HEK293 (cell line): ENCODE data around the gene TSPYL2.

Experiments used
- CTCF ChIP-seq: fragments of 450-650 bp; formaldehyde crosslinking; IDR thresholded peaks from 2 replicates; pipeline ENCODE4 v1.5.1; 2016; ENCODE audit warnings: missing biosample characterization, missing genetic modification characterization
- HOXD13 ChIP-seq: sonication (generic); formaldehyde crosslinking; IDR thresholded peaks from 2 replicates; pipeline ENCODE4 v1.8.0; 2022; ENCODE audit warnings: missing genetic modification reagents, borderline replicate concordance
- KLF8 ChIP-seq: fragments of 450-650 bp; formaldehyde crosslinking; IDR thresholded peaks from 2 replicates; pipeline ENCODE4 v1.5.1; 2016; ENCODE audit warnings: missing biosample characterization, missing genetic modification characterization
- PBX3 ChIP-seq: sonication (generic); formaldehyde crosslinking; IDR thresholded peaks from 2 replicates; pipeline ENCODE4 v1.8.1; 2022; ENCODE audit warnings: mild to moderate bottlenecking, moderate library complexity, missing genetic modification reagents
- PRDM1 ChIP-seq: fragments of 450-650 bp; formaldehyde crosslinking; IDR thresholded peaks from 2 replicates; pipeline ENCODE4; 2016; ENCODE audit warnings: missing biosample characterization, missing genetic modification characterization
- REPIN1 ChIP-seq: fragments of 450-650 bp; formaldehyde crosslinking; IDR thresholded peaks from 2 replicates; pipeline ENCODE4 v1.5.1; 2017; ENCODE audit warnings: missing biosample characterization, missing genetic modification characterization, low read depth
- SCRT1 ChIP-seq: fragments of 450-650 bp; formaldehyde crosslinking; IDR thresholded peaks from 2 replicates; pipeline ENCODE4 v1.5.1; 2016; ENCODE audit warnings: missing biosample characterization, missing genetic modification characterization, borderline replicate concordance
- ZBTB17 ChIP-seq: fragments of 450-650 bp; formaldehyde crosslinking; IDR thresholded peaks from 2 replicates; pipeline ENCODE4 v1.5.1; 2016; ENCODE audit warnings: missing biosample characterization, missing genetic modification characterization
- ZFHX2 ChIP-seq: fragments of 450-650 bp; formaldehyde crosslinking; conservative IDR thresholded peaks from 2 replicates; pipeline ENCODE4 v1.5.1; 2016; ENCODE audit warnings: missing biosample characterization, missing genetic modification characterization
- ZFP3 ChIP-seq: fragments of 450-650 bp; formaldehyde crosslinking; IDR thresholded peaks from 2 replicates; pipeline ENCODE4 v1.5.1; 2016; ENCODE audit warnings: low read depth, missing biosample characterization, missing genetic modification characterization
- ZNF10 ChIP-seq: fragments of 450-650 bp; formaldehyde crosslinking; IDR thresholded peaks from 2 replicates; pipeline ENCODE4 v1.5.1; 2017; ENCODE audit warnings: missing biosample characterization, missing genetic modification characterization
- ZNF16 ChIP-seq: fragments of 450-650 bp; formaldehyde crosslinking; IDR thresholded peaks from 2 replicates; pipeline ENCODE4 v1.5.1; 2016; ENCODE audit warnings: low read depth, missing biosample characterization, missing genetic modification characterization
- ZNF169 ChIP-seq: fragments of 450-650 bp; formaldehyde crosslinking; IDR thresholded peaks from 2 replicates; pipeline ENCODE4 v1.5.1; 2016; ENCODE audit warnings: missing biosample characterization, missing genetic modification characterization
- ZNF2 ChIP-seq: fragments of 450-650 bp; formaldehyde crosslinking; IDR thresholded peaks from 2 replicates; pipeline ENCODE4 v1.5.1; 2016; ENCODE audit warnings: missing biosample characterization, missing genetic modification characterization
- ZNF214 ChIP-seq: fragments of 450-650 bp; formaldehyde crosslinking; IDR thresholded peaks from 2 replicates; pipeline ENCODE4 v1.5.1; 2017; ENCODE audit warnings: missing biosample characterization, mild to moderate bottlenecking, missing genetic modification characterization, borderline replicate concordance
- ZNF350 ChIP-seq: fragments of 450-650 bp; formaldehyde crosslinking; IDR thresholded peaks from 2 replicates; pipeline ENCODE4 v1.5.0; 2017; ENCODE audit warnings: missing biosample characterization, mild to moderate bottlenecking, missing genetic modification characterization
- ZNF366 ChIP-seq: fragments of 450-650 bp; formaldehyde crosslinking; conservative IDR thresholded peaks from 2 replicates; pipeline ENCODE4 v1.5.1; 2016; ENCODE audit warnings: missing biosample characterization, missing genetic modification characterization
- ZNF391 ChIP-seq: fragments of 450-650 bp; formaldehyde crosslinking; IDR thresholded peaks from 2 replicates; pipeline ENCODE4 v1.5.1; 2016; ENCODE audit warnings: low read depth, missing biosample characterization, missing genetic modification characterization, borderline replicate concordance
- ZNF555 ChIP-seq: fragments of 450-650 bp; formaldehyde crosslinking; conservative IDR thresholded peaks from 2 replicates; pipeline ENCODE4 v1.5.1; 2017; ENCODE audit warnings: missing biosample characterization, mild to moderate bottlenecking, missing genetic modification characterization, inconsistent platforms
- ZNF571 ChIP-seq: fragments of 450-650 bp; formaldehyde crosslinking; IDR thresholded peaks from 2 replicates; pipeline ENCODE4 v1.5.0; 2017; ENCODE audit warnings: missing biosample characterization, missing genetic modification characterization
- ZNF585B ChIP-seq: fragments of 450-650 bp; formaldehyde crosslinking; IDR thresholded peaks from 2 replicates; pipeline ENCODE4 v1.5.1; 2016; ENCODE audit warnings: missing biosample characterization, missing genetic modification characterization
- ZNF596 ChIP-seq: fragments of 450-650 bp; IDR thresholded peaks from 2 replicates; pipeline ENCODE4 v1.5.0; 2018; ENCODE audit warnings: missing biosample characterization, mild to moderate bottlenecking, missing genetic modification characterization, moderate library complexity
- ZNF621 ChIP-seq: fragments of 450-650 bp; formaldehyde crosslinking; IDR thresholded peaks from 2 replicates; pipeline ENCODE4 v1.5.1; 2017; ENCODE audit warnings: missing biosample characterization, missing genetic modification characterization
- ZNF658 ChIP-seq: fragments of 450-650 bp; formaldehyde crosslinking; IDR thresholded peaks from 2 replicates; pipeline ENCODE4; 2016; ENCODE audit warnings: missing biosample characterization, missing genetic modification characterization
- ZNF701 ChIP-seq: fragments of 450-650 bp; formaldehyde crosslinking; IDR thresholded peaks from 2 replicates; pipeline ENCODE4 v1.5.1; 2016; ENCODE audit warnings: missing biosample characterization, missing genetic modification characterization
- ZNF707 ChIP-seq: fragments of 450-650 bp; formaldehyde crosslinking; IDR thresholded peaks from 2 replicates; pipeline ENCODE4 v1.5.1; 2016; ENCODE audit warnings: missing biosample characterization, missing genetic modification characterization
- ZNF76 ChIP-seq: fragments of 450-650 bp; formaldehyde crosslinking; IDR thresholded peaks from 2 replicates; pipeline ENCODE4; 2016; ENCODE audit warnings: low read depth, missing biosample characterization, missing genetic modification characterization, borderline replicate concordance
- ZNF777 ChIP-seq: fragments of 450-650 bp; formaldehyde crosslinking; IDR thresholded peaks from 2 replicates; pipeline ENCODE4 v1.5.1; 2017; ENCODE audit warnings: missing biosample characterization, missing genetic modification characterization, borderline replicate concordance
- ZNF785 ChIP-seq: fragments of 450-650 bp; formaldehyde crosslinking; IDR thresholded peaks from 2 replicates; pipeline ENCODE4 v1.5.1; 2016; ENCODE audit warnings: missing biosample characterization, missing genetic modification characterization
- ZNF843 ChIP-seq: fragments of 450-650 bp; formaldehyde crosslinking; IDR thresholded peaks from 2 replicates; pipeline ENCODE4 v1.5.1; 2016; ENCODE audit warnings: missing biosample characterization, missing genetic modification characterization
- ZSCAN16 ChIP-seq: fragments of 450-650 bp; formaldehyde crosslinking; IDR thresholded peaks from 2 replicates; pipeline ENCODE4 v1.5.1; 2016; ENCODE audit warnings: missing biosample characterization, missing genetic modification characterization
- TF ChIP-seq, protein P1 (sequence below): fragments of 450-650 bp; formaldehyde crosslinking; IDR thresholded peaks from 2 replicates; pipeline ENCODE4 v1.5.1; 2016; ENCODE audit warnings: missing biosample characterization, missing genetic modification characterization
- TF ChIP-seq, protein P2 (sequence below): fragments of 450-650 bp; formaldehyde crosslinking; IDR thresholded peaks from 2 replicates; pipeline ENCODE4 v1.5.1; 2016; ENCODE audit warnings: missing biosample characterization, missing genetic modification characterization
- TF ChIP-seq, protein P3 (sequence below): fragments of 450-650 bp; formaldehyde crosslinking; IDR thresholded peaks from 2 replicates; pipeline ENCODE4 v1.5.1; 2017; ENCODE audit warnings: missing biosample characterization, missing genetic modification characterization

Gene TSPYL2

DNA sequence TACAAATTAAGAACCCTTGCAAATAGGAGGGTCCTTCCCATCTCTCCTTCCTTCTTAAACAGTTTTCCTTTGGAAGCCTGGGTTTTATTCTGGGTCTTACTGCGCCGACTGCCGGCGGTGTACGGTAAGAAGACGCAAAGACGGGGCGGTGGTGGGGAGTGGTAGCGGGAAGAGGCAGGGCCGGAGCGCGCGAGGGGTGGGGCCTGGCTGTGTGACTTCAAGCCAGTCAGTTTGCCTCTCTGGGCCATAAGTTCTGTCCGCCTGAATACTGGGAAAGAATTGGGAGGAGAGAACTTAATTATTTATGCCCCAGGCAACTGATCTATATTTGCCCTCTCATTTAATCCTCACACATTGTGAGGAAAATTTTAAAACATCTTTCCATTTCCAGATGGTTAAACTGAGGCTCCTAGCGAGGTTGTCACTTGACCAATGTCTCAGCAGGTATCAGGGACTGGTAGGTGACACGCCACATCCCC lies 11.0 kb downstream of the TSPYL2 start (continued):
- TF ChIP-seq, protein P1, sequence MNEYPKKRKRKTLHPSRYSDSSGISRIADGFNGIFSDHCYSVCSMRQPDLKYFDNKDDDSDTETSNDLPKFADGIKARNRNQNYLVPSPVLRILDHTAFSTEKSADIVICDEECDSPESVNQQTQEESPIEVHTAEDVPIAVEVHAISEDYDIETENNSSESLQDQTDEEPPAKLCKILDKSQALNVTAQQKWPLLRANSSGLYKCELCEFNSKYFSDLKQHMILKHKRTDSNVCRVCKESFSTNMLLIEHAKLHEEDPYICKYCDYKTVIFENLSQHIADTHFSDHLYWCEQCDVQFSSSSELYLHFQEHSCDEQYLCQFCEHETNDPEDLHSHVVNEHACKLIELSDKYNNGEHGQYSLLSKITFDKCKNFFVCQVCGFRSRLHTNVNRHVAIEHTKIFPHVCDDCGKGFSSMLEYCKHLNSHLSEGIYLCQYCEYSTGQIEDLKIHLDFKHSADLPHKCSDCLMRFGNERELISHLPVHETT = no peak
- TF ChIP-seq ZNF16 (no peak), ZNF366 (no peak; the same call in 1 of the 2 replicates), REPIN1 (no peak), ZNF843 (tag by site-specific recombination) (no peak), ZNF701 (no peak), PRDM1 (tag by site-specific recombination) (no peak), ZFP3 (tag by site-specific recombination) (no peak), KLF8 (tag by site-specific recombination) (peak; percentile 81), ZNF585B (tag by site-specific recombination) (no peak), HOXD13 (CRISPR knock-in tag) (no peak), ZFHX2 (tag by site-specific recombination) (no peak), ZNF785 (tag by site-specific recombination) (no peak), PBX3 (CRISPR knock-in tag) (no peak), ZNF555 (tag by site-specific recombination) (no peak), ZNF658 (tag by site-specific recombination) (no peak), ZNF2 (no peak; the same call in 1 of the 2 replicates), ZBTB17 (tag by site-specific recombination) (0 out of 2 replicates have a peak, but pooled peaks have one; percentile 23), SCRT1 (tag by site-specific recombination) (no peak), ZNF391 (tag by site-specific recombination) (no peak), CTCF (tag by site-specific recombination) (peak; percentile 60; the same call in 1 of the 2 replicates), ZNF571 (no peak), ZNF707 (tag by site-specific recombination) (no peak), ZNF350 (no peak), ZNF169 (tag by site-specific recombination) (no peak), ZNF596 (tag by site-specific recombination) (no peak), ZNF214 (tag by site-specific recombination) (no peak), ZNF10 (no peak), ZNF777 (no peak), ZNF76 (tag by site-specific recombination) (no peak), ZNF621 (tag by site-specific recombination) (no peak), ZSCAN16 (tag by site-specific recombination) (no peak)
- TF ChIP-seq, protein P2, sequence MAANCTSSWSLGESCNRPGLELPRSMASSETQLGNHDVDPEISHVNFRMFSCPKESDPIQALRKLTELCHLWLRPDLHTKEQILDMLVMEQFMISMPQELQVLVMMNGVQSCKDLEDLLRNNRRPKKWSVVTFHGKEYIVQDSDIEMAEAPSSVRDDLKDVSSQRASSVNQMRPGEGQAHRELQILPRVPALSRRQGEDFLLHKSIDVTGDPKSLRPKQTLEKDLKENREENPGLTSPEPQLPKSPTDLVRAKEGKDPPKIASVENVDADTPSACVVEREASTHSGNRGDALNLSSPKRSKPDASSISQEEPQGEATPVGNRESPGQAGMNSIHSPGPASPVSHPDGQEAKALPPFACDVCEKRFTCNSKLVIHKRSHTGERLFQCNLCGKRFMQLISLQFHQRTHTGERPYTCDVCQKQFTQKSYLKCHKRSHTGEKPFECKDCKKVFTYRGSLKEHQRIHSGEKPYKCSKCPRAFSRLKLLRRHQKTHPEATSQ (tag by site-specific recombination) = no peak
- TF ChIP-seq, protein P3, sequence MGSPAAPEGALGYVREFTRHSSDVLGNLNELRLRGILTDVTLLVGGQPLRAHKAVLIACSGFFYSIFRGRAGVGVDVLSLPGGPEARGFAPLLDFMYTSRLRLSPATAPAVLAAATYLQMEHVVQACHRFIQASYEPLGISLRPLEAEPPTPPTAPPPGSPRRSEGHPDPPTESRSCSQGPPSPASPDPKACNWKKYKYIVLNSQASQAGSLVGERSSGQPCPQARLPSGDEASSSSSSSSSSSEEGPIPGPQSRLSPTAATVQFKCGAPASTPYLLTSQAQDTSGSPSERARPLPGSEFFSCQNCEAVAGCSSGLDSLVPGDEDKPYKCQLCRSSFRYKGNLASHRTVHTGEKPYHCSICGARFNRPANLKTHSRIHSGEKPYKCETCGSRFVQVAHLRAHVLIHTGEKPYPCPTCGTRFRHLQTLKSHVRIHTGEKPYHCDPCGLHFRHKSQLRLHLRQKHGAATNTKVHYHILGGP (tag by site-specific recombination) = no peak
